DOHH2 (cell line): ENCODE results near the gene TNRC6B.

Experiments used
- CTCF ChIP-seq: fragments of 200-600 bp; sonication (generic); IDR thresholded peaks from one replicate; pipeline ENCODE4 v1.5.1; 2014; ENCODE audit warnings: antibody characterized with exemption, mild to moderate bottlenecking, low read depth, low read length; ENCODE audit not compliant: poor library complexity, severe bottlenecking
- EZH2phosphoT487 ChIP-seq: fragments of 200-600 bp; sonication (generic); IDR thresholded peaks from 2 replicates; pipeline ENCODE4 v1.6.1; 2017; ENCODE audit warnings: borderline replicate concordance, mild to moderate bottlenecking, antibody characterized with exemption, low read length, moderate library complexity, mixed read lengths

DNA sequence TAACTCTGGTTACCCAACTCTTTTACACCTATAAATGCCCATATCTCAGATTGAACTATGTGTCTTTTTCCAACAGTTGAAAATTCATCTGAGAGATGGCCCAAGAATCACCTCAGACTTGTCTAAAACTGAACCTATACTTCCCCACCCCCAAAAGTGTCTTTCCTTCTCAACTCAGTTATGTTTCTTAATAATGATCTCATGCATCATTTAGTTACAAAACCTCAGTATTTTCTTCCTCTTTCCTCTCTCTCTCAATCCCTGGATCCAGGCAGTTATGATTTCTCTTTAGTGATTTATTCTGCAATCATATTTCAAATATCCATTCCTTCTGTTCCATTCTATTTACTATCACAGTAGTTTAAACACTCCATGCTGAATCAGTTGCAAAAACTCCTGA is 136.3 kb downstream of the TNRC6B start:
- no peak for TF ChIP-seq CTCF
- TF ChIP-seq EZH2phosphoT487, result no peak
